Measurements from ENCODE around the gene FBXL15.

DNA sequence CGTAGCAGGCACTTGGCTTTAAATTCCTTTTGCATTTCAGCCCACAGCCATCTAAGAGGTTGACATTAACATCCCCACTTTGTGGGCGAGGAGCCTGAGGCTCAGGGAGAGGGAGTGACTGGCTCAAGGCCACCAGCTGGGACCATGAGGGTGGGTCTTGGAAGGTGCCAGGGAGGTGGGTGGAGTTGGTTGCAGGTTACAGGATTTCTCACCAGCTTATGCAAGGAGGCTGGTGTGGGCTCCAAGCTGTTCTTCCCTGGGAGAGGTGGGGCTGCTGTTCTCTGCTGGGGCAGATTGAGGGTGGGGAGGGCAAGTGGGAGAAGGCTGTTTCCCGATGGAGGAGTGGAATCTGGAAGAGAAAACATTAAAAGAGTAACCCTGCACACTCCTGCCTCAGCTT, 44.8 kb downstream of the FBXL15 start:
- TF ChIP-seq POLR2A (IDR thresholded peaks at IDR 0.05) (no peak), POLR2AphosphoS5 (IDR thresholded peaks at IDR 0.05) (no peak)
- TF ChIP-seq, protein P1, sequence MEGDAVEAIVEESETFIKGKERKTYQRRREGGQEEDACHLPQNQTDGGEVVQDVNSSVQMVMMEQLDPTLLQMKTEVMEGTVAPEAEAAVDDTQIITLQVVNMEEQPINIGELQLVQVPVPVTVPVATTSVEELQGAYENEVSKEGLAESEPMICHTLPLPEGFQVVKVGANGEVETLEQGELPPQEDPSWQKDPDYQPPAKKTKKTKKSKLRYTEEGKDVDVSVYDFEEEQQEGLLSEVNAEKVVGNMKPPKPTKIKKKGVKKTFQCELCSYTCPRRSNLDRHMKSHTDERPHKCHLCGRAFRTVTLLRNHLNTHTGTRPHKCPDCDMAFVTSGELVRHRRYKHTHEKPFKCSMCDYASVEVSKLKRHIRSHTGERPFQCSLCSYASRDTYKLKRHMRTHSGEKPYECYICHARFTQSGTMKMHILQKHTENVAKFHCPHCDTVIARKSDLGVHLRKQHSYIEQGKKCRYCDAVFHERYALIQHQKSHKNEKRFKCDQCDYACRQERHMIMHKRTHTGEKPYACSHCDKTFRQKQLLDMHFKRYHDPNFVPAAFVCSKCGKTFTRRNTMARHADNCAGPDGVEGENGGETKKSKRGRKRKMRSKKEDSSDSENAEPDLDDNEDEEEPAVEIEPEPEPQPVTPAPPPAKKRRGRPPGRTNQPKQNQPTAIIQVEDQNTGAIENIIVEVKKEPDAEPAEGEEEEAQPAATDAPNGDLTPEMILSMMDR (IDR thresholded peaks at IDR 0.05 in 8 of 11, conservative IDR thresholded peaks at IDR 0.05 in 3 of 11), result no peak
